K562 (cell line): ENCODE results near the gene TMEM150A. TPM values are rescaled to one million over a fixed set of nuclear protein-coding genes. Genes with fewer than 3 reads are reported as not detected.

Experiments used
- ATAC-seq: fragments of 200-7000 bp; cut with Tn5 transposase; 3 replicates; pipeline ENCODE4 v1.9.1; 2020; ENCODE audit warnings: moderate library complexity
- BruUV-seq: library from RNA; stranded (reverse); fragments of 400-500 nt; replicated peaks from 2 replicates; lab custom pipeline; 2021; lab: Mats Ljungman, UMichigan
- CTCF ChIA-PET: fragments of 300-600 bp; formaldehyde crosslinking; extraction: SDS; loops from one replicate; lab custom pipeline; 2021; ENCODE audit warnings: low intra/inter-chr PET ratio; lab: Yijun Ruan, JAX
- POLR2A ChIA-PET: fragments of 300-600, 350-650 bp; sonication (Branson Sonifier 250); formaldehyde crosslinking; extraction: SDS; loops from one replicate; lab custom pipeline; 2021; ENCODE audit warnings: antibody characterized with exemption, inconsistent platforms; lab: Yijun Ruan, JAX
- DNase-seq, 4 experiments: peaks; one replicate each; pipeline versions ENCODE4 v3.0.0 to v3.0.0-alpha.2; 2011 to 2018; ENCODE audit warnings: low spot score in 3 of 4, mixed read lengths in 3 of 4; ENCODE audit errors: extremely low read depth in 1 of 4
- FAIRE-seq: peaks from 2 replicates; lab custom pipeline; 2011; peaks lifted over from hg19 to GRCh38; lab: Jason Lieb, UNC
- H2AFZ ChIP-seq: 2 replicates; pipeline ENCODE4 v1.6.0; 2011; ENCODE audit warnings: low read depth, low read length, control low read depth, inconsistent platforms
- H3K27ac ChIP-seq: fragments of 200-600 bp; 3 replicates; pipeline ENCODE4 v1.8.0; 2011; ENCODE audit warnings: low read depth, mild to moderate bottlenecking, control low read depth, inconsistent platforms, low read length, moderate library complexity, mixed read lengths; ENCODE audit errors: extremely low read depth
- H3K27me3 ChIP-seq, 2 experiments: fragments of 300-600 bp in 1 of 2; 2 replicates in 1 of 2; 3 replicates in 1 of 2; pipeline versions ENCODE4 v1.6.0 to v1.8.0; 2011; ENCODE audit warnings: inconsistent platforms in 2 of 2, low read length in 2 of 2, mild to moderate bottlenecking in 1 of 2, mixed read lengths in 1 of 2, moderate library complexity in 1 of 2; ENCODE audit not compliant: control insufficient read depth in 2 of 2, insufficient read depth in 2 of 2
- H3K36me3 ChIP-seq: fragments of 300-600 bp; 3 replicates; pipeline ENCODE4 v1.8.0; 2011; ENCODE audit warnings: mild to moderate bottlenecking, low read length, inconsistent platforms; ENCODE audit not compliant: control insufficient read depth, insufficient read depth
- H3K4me1 ChIP-seq, 2 experiments: fragments of 200-600 bp in 1 of 2; replicated peaks in 1 of 2; 2 replicates in 1 of 2; 3 replicates in 1 of 2; pipeline versions ENCODE4 v1.5.1 to v1.8.0; 2011; ENCODE audit warnings: inconsistent platforms in 2 of 2, low read length in 2 of 2, mild to moderate bottlenecking in 1 of 2, mixed read lengths in 1 of 2, moderate library complexity in 1 of 2; ENCODE audit not compliant: control insufficient read depth in 2 of 2, insufficient read depth in 2 of 2
- H3K4me2 ChIP-seq: 2 replicates; pipeline ENCODE4 v1.6.1; 2011; ENCODE audit warnings: low read length, control low read depth, inconsistent platforms, mixed read lengths; ENCODE audit not compliant: insufficient read depth
- H3K4me3 ChIP-seq: fragments of 200-600 bp; sonication (generic), shearing (Covaris generic); 2 replicates; pipeline ENCODE4 v1.5.1; 2016; ENCODE audit warnings: control low read depth, inconsistent platforms
- H3K79me2 ChIP-seq: fragments of 200-600 bp; 3 replicates; pipeline ENCODE4 v1.8.0; 2011; ENCODE audit warnings: low read length, inconsistent platforms; ENCODE audit not compliant: control insufficient read depth, insufficient read depth
- H3K9ac ChIP-seq, 2 experiments: 2 replicates each; pipeline versions ENCODE4 v1.6.0 to v1.6.1; 2011; ENCODE audit warnings: low read depth in 2 of 2, low read length in 2 of 2, control low read depth in 1 of 2, inconsistent platforms in 1 of 2, mild to moderate bottlenecking in 1 of 2, mixed read lengths in 1 of 2; ENCODE audit not compliant: insufficient read depth in 1 of 2
- H3K9me1 ChIP-seq: one replicate; pipeline ENCODE4 v1.6.0; 2011; ENCODE audit warnings: inconsistent platforms, mild to moderate bottlenecking, low read length, moderate library complexity; ENCODE audit not compliant: control insufficient read depth, insufficient read depth
- H3K9me3 ChIP-seq: replicated peaks from 2 replicates; pipeline ENCODE4 v1.5.1; 2011; ENCODE audit warnings: low read depth, low read length, inconsistent platforms; ENCODE audit not compliant: control insufficient read depth, insufficient read depth
- H4K20me1 ChIP-seq: replicated peaks from 2 replicates; pipeline ENCODE4 v1.6.1; 2011; ENCODE audit warnings: low read length, inconsistent platforms, mixed read lengths; ENCODE audit not compliant: control insufficient read depth, insufficient read depth
- ADNP ChIP-seq: fragments of 200-800 bp; sonication (Bioruptor generic); IDR thresholded peaks from 2 replicates; pipeline ENCODE4 v1.6.1; 2016; ENCODE audit warnings: missing genetic modification characterization, missing compliant biosample characterization
- ATF7 ChIP-seq: fragments of 450-650 bp; IDR thresholded peaks from 2 replicates; pipeline ENCODE4 v1.7.1; 2014; ENCODE audit warnings: mild to moderate bottlenecking, moderate library complexity
- CREM ChIP-seq: IDR thresholded peaks from 2 replicates; pipeline ENCODE4 v1.6.1; 2014; ENCODE audit warnings: antibody characterized with exemption, low read depth
- FOXK2 ChIP-seq, 2 experiments: fragments of 450-650 bp; IDR thresholded peaks in 1 of 2; conservative IDR thresholded peaks in 1 of 2; 2 replicates each; pipeline ENCODE4 v1.6.1; 2016; ENCODE audit warnings: low read depth in 2 of 2, mild to moderate bottlenecking in 1 of 2
- GABPB1 ChIP-seq: sonication (generic); formaldehyde crosslinking; IDR thresholded peaks from 2 replicates; pipeline ENCODE4 v1.8.0; 2022; ENCODE audit warnings: mild to moderate bottlenecking, missing genetic modification reagents
- ID3 ChIP-seq, 2 experiments: fragments of 250-450 bp in 1 of 2; fragments of 450-650 bp in 1 of 2; sonication (Bioruptor Pico) in 1 of 2; IDR thresholded peaks; 2 replicates each; pipeline versions ENCODE4 v1.6.1 to v1.8.0; 2016 to 2021; ENCODE audit warnings: mild to moderate bottlenecking in 2 of 2, moderate library complexity in 2 of 2, missing compliant biosample characterization in 1 of 2, missing genetic modification characterization in 1 of 2
- KLF6 ChIP-seq: fragments of 250-450 bp; sonication (Bioruptor Pico); IDR thresholded peaks from 2 replicates; pipeline ENCODE4 v1.4.0; 2020; ENCODE audit warnings: mild to moderate bottlenecking, moderate library complexity, borderline replicate concordance
- MAX ChIP-seq: sonication (generic); formaldehyde crosslinking; IDR thresholded peaks from 2 replicates; pipeline ENCODE4 v1.9.0; 2022; ENCODE audit warnings: mild to moderate bottlenecking, missing genetic modification reagents
- MCM5 ChIP-seq: fragments of 450-650 bp; IDR thresholded peaks from 2 replicates; pipeline ENCODE4 v1.6.1; 2016; ENCODE audit warnings: low read depth
- PHF21A ChIP-seq: fragments of 450-650 bp; IDR thresholded peaks from 2 replicates; pipeline ENCODE4 v1.6.1; 2017; ENCODE audit warnings: low read depth, borderline replicate concordance
- PHF8 ChIP-seq: fragments of 200-600 bp; sonication (generic); IDR thresholded peaks from 2 replicates; pipeline ENCODE4 v1.6.1; 2012; ENCODE audit warnings: mixed run types, mild to moderate bottlenecking, inconsistent platforms, low read length, moderate library complexity, borderline replicate concordance
- PRMT5 ChIP-seq: sonication (generic); formaldehyde crosslinking; IDR thresholded peaks from 2 replicates; pipeline ENCODE4 v1.5.0; 2020; ENCODE audit warnings: missing genetic modification reagents
- RBBP5 ChIP-seq: fragments of 200-600 bp; sonication (generic); IDR thresholded peaks from 2 replicates; pipeline ENCODE4 v1.6.1; 2012; ENCODE audit warnings: borderline replicate concordance, mild to moderate bottlenecking, low read length, control low read depth, inconsistent platforms; ENCODE audit not compliant: insufficient read depth, poor library complexity, severe bottlenecking
- TRIM25 ChIP-seq: fragments of 450-650 bp; IDR thresholded peaks from 2 replicates; pipeline ENCODE4 v1.7.0; 2016; ENCODE audit warnings: borderline replicate concordance
- TSC22D4 ChIP-seq: fragments of 450-650 bp; IDR thresholded peaks from 2 replicates; pipeline ENCODE4 v1.6.1; 2016; ENCODE audit warnings: missing genetic modification characterization, missing biosample characterization, control low read depth
- ZNF232 ChIP-seq: sonication (generic); formaldehyde crosslinking; IDR thresholded peaks from 2 replicates; pipeline ENCODE4 v1.8.0; 2022; ENCODE audit warnings: mild to moderate bottlenecking, missing genetic modification reagents
- ZNF41 ChIP-seq: fragments of 250-450 bp; sonication (Bioruptor Pico); conservative IDR thresholded peaks from 2 replicates; pipeline ENCODE4 v1.4.0; 2020; ENCODE audit warnings: mild to moderate bottlenecking
- ZNF561 ChIP-seq: fragments of 450-650 bp; formaldehyde crosslinking; conservative IDR thresholded peaks from 2 replicates; pipeline ENCODE4 v1.4.0; 2020; ENCODE audit warnings: mild to moderate bottlenecking, moderate library complexity
- ZNF76 ChIP-seq: fragments of 250-450 bp; sonication (Bioruptor Pico); IDR thresholded peaks from 2 replicates; pipeline ENCODE4 v1.4.0; 2020; ENCODE audit warnings: mild to moderate bottlenecking, moderate library complexity, borderline replicate concordance
- WGBS: fragments of 100-300 bp; shearing (Covaris generic); methylation state at CpG from one replicate; pipeline ENCODE4 v1.1.6; 2016; ENCODE audit warnings: low coverage, mixed read lengths; ENCODE audit not compliant: insufficient coverage; ENCODE audit errors: missing lambda C conversion rate; 5-methylcytosine and 5-hydroxymethylcytosine counted together
- in situ Hi-C: fragments of 300-500 bp; cut with MboI; formaldehyde crosslinking; loops from 4 replicates; pipeline ENCODE4 v1.15.0; 2018; ENCODE audit warnings: inconsistent platforms, mixed read lengths
- intact Hi-C: fragments of 100-400 bp; cut with micrococcal nuclease; formaldehyde crosslinking; loops from 2 replicates; pipeline ENCODE4 v1.14.2; 2022
- polyA plus RNA-seq, 8 experiments: library from polyadenylated mRNA; depleted of rRNA in 4 of 8; stranded (reverse) in 5 of 8; unstranded in 3 of 8; fragments of >200 nt; fragmentation: Nextera tagmentation in 2 of 8; fragmentation: Illumina TruSeq in 1 of 8; extraction: Ambion mirVana in 2 of 8; extraction: Trizol in 1 of 8; gene quantifications; 2 replicates each; pipeline versions ENCODE4 v1.2.1 to v1.2.3, GENCODE V29; 2011 to 2014; ENCODE audit warnings: inconsistent platforms in 1 of 8, missing spikeins in 1 of 8
- total RNA-seq, 7 experiments: library from RNA; depleted of rRNA in 6 of 7; stranded (reverse); fragments of >200 nt in 6 of 7; fragmentation: Illumina TruSeq in 2 of 7; extraction: Trizol in 2 of 7; gene quantifications; 2 replicates each; pipeline versions ENCODE4 v1.2.1 to v1.2.3, GENCODE V29; 2011 to 2021; ENCODE audit warnings: low replicate concordance in 1 of 7

Gene TMEM150A
- total and polyA plus RNA-seq, 9 of the 15 experiments (the other 6 are each of a cell fraction or from before 2014, with no cell fraction given): 3.9 to 17.1 (median 8.4) TPM

GRCh38 chr2:85551698-85552678 is 50.5 kb downstream of the TMEM150A start:
- CTCF ChIA-PET: interaction anchor here (0.6 to 4.5 kb wide), 6 partner anchors 61 to 285 kb away, joined by 3 to 63 read pairs (median 6); no protein-coding TSS in a partner anchor
- Histone ChIP-seq H3K79me2 (no peaks in the 10 kb centered on the region), H3K9ac (no peak overlapping the region), H3K36me3 (peaks cover 78% of the 10 kb centered on the region), H3K9me1 (no peaks in the 10 kb centered on the region), H2AFZ (no peak overlapping the region), H3K9me3 (no peaks in the 10 kb centered on the region), H3K4me1 (no peaks in the 10 kb centered on the region; a peak in 1 of 5 replicates), H3K27me3 (no peaks in the 10 kb centered on the region), H3K27ac (no peak overlapping the region; the same call in 2 of the 3 replicates), H4K20me1 (peaks cover 2% of the 10 kb centered on the region), H3K4me3 (no peak overlapping the region), H3K4me2 (no peak overlapping the region)
- no TSS peak for BruUV-seq
- WGBS: 54% methylated on average over 9 of the region's 9 CpGs
- peak; percentile 64 to 88 (median 72) for DNase-seq
- FAIRE-seq: peak; percentile 96
- intact Hi-C loops: loop anchor here (1.0 to 5.0 kb wide), 3 partner anchors 132 to 225 kb away; partner anchors contain the start of gene TGOLN2
- POLR2A ChIA-PET: interaction anchor here (0.6 to 24.3 kb wide), 8 partner anchors 4 to 589 kb away, joined by 3 to 1576 read pairs (median 8); partner anchors contain the start of genes CAPG, GGCX, MAT2A and SH2D6
- peak; percentile 81 for ATAC-seq
- in situ Hi-C loops: no loop called here
- no peak for TF ChIP-seq TSC22D4 (tag)
- no peak for TF ChIP-seq TRIM25
- TF ChIP-seq MCM5: no peak
- no peak for TF ChIP-seq KLF6
- TF ChIP-seq GABPB1: no peak
- TF ChIP-seq ID3 (CRISPR knock-in tag; IDR thresholded peaks at IDR 0.05): no peak
- TF ChIP-seq ID3 (tag; IDR thresholded peaks at IDR 0.05): no peak
- no peak for TF ChIP-seq ZNF41 (CRISPR knock-in tag)
- TF ChIP-seq ZNF76 (CRISPR knock-in tag): no peak
- TF ChIP-seq ADNP (tag): no peak
- peak; percentile 31 to 33; a peak in 1 of 4 replicates for TF ChIP-seq FOXK2 (conservative IDR thresholded peaks at IDR 0.05 in 1 of 2, IDR thresholded peaks at IDR 0.05 in 1 of 2; ENCODE audit: low read depth in 2 of 2)
- TF ChIP-seq ZNF561: no peak
- TF ChIP-seq PRMT5: no peak
- TF ChIP-seq RBBP5: no peak
- no peak for TF ChIP-seq PHF8
- TF ChIP-seq MAX (CRISPR knock-in tag): no peak
- TF ChIP-seq ZNF232: no peak
- peak; percentile 26; the same call in 1 of the 2 replicates for TF ChIP-seq ATF7
- no peak for TF ChIP-seq PHF21A
- 0 out of 2 replicates have a peak, but pooled peaks have one; percentile 8 for TF ChIP-seq CREM
